AG08396 (cell line): ENCODE results near the gene KAT6B.

Source experiments
- DNase-seq: peaks from one replicate; pipeline ENCODE4 v3.0.0; 2012; ENCODE audit warnings: low spot score, mixed read lengths

Gene KAT6B

DNA sequence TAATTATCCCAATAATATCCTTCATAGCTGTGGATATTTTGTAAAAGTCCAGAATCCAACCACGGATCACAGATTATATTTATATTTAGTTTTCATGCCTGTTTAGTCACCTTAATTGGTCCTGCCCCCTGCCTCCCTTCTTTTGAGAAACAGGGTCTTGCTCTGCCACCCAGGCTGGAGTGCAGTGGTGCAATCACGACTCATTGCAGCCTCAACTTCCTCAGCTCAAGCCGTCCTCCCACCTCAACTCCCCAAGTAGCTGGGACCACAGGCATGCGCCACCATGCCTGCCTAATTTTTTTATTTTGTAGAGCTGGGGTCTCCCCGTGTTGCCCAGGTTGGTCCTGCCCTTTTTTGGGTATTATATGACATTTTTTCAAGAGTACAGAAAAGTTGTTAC, 129.4 kb downstream of the KAT6B start:
- DNase-seq = no peak

- no peak for DNase-seq
Measured at GRCh38 chr10:74956555-74957111, 130.2 kb downstream of the KAT6B start.

GRCh38 chr10:74957285-74957961, 131.0 kb downstream of the KAT6B start:
- DNase-seq = no peak

DNA sequence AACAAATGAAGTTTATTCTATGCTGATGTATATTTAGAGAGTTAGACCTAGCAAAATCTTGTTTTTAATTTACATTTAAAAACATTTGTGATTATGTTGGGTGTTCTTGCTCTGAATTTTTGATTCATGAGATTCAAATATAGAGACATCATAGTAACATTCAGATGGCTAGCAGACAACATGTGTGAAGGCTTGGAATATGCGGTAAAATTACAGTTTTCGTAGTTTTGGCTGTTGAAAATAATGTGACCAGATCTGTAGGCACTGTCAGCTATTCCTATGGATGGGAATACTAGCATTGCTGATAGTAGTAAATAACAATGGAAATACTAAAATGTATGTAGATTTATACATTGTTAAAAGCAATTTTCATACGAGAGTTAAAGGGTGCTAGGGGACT, 131.9 kb downstream of the KAT6B start:
- no peak for DNase-seq

GRCh38 chr10:74960670-74961069, 134.3 kb downstream of the KAT6B start:
- DNase-seq = no peak

DNA sequence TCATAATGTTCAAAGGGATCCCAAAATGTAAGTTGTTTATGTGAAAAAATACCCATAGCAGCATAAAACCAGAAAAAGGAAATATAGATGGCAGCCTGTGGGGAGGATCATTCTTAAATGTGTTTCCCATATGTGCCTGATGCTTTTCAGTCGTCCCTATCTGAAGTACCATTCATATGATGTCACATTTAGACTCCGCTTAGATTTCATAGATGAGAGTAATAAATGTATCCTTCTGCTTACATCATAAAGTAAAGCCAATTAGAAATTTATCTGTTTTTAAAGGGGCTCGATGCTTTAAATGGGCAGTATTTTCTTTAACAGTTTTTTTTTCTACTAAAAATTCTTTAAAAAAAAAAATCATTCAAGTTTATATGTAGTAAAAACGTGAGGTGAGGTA, 136.1 kb downstream of the KAT6B start:
- DNase-seq = no peak

GRCh38 chr10:74963549-74963948, 137.1 kb downstream of the KAT6B start:
- DNase-seq = no peak

DNA sequence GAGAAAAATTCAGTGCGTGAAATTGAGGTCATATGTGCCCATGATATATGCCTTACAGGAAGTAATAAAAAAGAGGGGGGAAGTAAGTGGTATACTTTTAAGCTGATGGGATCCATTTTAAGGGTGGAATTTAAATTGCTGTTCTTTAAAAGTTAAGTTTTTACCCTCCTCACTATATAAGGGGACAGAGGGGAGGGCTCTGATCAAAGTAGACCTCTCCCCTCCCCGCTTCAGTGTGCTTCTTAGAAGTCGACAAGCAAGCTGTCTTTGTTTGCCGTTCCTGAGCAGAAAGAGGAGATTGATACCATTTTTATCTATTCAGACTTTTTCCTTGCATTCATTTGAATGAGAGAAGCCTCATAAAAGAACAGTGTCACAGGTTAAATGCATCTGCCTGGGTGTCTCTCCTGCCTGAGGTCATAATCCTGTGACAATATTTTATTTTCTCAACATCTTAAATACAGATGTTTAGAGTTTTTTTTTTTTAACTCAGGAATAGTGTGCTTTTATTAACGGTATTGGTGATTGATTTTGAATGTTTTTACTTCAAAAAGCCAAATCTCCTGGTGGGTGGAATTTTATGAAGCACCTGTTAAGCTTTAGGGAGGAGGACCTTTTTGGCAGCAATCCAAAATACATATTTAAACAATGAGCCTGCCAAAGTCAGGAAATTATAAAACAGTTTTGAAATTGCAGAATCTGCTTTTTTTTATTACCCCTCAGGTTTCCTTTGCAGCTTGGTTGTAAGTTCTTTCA, 141.7 kb downstream of the KAT6B start:
- no peak for DNase-seq

GRCh38 chr10:74968667-74969061, 142.3 kb downstream of the KAT6B start:
- DNase-seq = no peak

DNA sequence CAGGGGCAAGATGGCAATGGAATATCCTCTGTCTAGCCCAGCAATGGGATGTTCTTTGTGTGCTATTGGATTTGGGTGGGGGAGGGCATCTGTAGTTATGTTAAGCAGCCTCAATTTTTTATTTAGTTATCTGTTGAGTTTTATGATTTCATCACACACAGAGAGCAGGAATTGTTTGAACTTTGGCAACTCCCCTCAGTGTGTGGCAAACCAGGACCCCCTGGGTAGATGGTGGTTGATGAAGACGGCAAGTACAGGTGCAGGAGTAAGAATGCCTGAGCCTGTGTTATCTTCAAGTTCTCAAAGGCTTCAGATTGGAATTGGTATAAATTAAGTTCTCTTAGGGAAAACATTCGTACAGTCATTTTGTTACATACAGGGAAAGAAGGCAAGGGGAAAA, 142.7 kb downstream of the KAT6B start:
- no peak for DNase-seq

GRCh38 chr10:74969530-74969929, 143.1 kb downstream of the KAT6B start:
- no peak for DNase-seq

GRCh38 chr10:74973741-74974392, 147.5 kb downstream of the KAT6B start:
- DNase-seq = no peak

- no peak for DNase-seq
Measured at GRCh38 chr10:74975758-74976157, 149.4 kb downstream of the KAT6B start.

- DNase-seq = no peak
Measured at GRCh38 chr10:74976565-74976964, 150.2 kb downstream of the KAT6B start.

- no peak for DNase-seq
Measured at GRCh38 chr10:74977072-74977471, 150.7 kb downstream of the KAT6B start.

DNA sequence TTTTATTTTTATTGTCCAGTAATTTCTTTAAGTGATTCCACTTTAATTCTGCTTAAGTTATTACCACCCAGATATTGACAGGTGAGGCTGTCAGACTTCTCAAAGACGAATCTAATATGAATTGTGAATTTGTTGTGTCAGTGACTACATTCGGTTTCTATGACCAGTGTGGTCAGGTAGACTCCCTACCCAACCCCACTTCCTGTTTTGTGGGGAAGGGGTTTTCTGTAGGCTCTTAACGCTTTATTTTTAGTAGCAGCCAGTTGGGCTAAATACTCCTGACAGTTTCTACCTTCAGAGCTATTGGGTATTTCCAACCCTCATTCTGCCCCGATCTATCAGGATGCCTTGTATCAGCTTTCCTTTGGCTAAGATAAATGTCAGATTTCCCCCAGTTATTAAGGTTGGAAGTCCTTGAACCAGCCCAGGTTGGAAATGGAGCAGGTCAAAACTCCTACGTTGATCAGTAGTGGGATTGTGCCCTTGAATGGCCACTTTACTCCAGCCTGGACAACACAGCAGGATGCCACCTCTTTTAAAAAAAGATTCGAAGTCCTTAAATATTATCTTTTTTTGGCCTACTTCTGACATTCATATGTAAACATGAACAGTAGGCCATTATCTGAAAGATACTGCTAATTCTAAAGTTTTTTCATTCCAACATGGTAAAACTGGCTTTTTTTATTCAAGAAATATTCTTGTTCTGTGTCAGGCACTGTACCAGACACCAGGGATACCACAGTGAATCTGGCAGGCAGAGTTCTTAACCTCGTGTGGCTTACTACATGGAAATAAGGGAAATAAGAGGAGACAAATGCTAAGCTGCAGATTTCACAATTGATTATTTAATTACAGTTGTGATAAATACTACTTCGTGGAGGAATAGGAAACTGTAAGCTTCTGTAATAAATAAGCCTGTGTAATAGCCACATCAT, 151.8 kb downstream of the KAT6B start:
- no peak for DNase-seq

- DNase-seq = no peak
Measured at GRCh38 chr10:74981831-74982633, 155.6 kb downstream of the KAT6B start.

DNA sequence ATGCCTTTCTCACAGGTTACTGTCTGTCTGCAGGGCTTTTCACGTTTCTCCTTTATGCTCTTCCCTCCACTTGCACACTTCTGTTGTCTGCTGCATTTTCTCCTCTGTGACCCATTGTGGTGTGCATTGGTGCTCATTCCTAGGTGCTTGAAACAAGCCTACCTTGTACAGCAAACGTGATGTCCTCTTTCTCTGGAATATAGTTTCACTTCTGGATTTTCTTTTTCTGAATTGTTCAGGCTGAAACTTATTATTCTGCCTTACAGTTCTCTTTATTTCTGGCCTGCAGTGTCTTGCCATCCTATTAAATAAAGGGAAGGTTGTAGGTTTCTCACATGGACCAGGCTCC, 156.2 kb downstream of the KAT6B start:
- DNase-seq = no peak

- DNase-seq = no peak
Measured at GRCh38 chr10:74983383-74983782, 157.0 kb downstream of the KAT6B start.

DNA sequence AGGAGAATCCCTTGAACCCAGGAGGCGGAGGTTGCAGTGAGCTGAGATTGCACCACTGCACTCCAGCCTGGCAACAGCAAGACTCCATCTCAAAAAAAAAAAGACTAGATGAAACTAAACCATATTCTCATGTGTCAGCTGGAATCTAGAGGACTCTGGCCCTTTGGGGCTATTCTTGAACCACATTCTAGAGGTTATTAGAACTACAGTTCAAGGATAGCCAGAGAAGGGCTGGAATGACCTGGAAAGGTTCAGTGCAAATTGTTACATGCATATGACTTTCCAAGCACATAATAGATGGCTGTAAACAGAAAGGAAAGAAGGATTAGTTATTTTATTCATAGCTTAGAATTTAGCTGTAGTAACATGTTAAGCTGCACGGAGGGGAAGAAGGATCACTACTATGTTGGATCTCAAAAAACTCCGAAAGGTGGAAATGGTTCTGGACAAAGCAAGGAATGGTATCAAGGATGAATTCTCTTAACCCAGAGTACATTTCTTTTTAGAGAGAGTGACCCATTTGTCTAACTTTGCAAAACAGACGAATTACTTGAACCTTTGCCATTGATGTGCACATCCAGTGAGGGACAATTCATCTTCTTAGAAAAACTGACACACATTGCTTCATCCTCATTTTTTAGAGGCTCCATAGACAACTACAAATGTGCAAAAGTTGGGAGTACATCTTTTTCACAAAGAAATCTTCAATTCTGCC, 161.1 kb downstream of the KAT6B start:
- DNase-seq = no peak
